Uterus (tissue), 2 donors: Measurements from ENCODE around the gene SESTD1.

Experiments
- POLR2A ChIP-seq, 2 donors: fragments of 450-650 bp; IDR thresholded peaks; one replicate each; pipeline ENCODE4 v1.6.1; 2016; ENCODE audit warnings: antibody characterized with exemption in 2 of 2, mild to moderate bottlenecking in 1 of 2, moderate library complexity in 1 of 2
- TF ChIP-seq, protein P1 (sequence below), 4 experiments: fragments of 200-600 bp in 2 of 4; fragments of 450-650 bp in 2 of 4; sonication (generic) in 2 of 4; IDR thresholded peaks; one replicate each; pipeline ENCODE4 v1.5.1; 2016 to 2019; ENCODE audit warnings: antibody characterized with exemption in 4 of 4, mild to moderate bottlenecking in 2 of 4, moderate library complexity in 1 of 4

DNA sequence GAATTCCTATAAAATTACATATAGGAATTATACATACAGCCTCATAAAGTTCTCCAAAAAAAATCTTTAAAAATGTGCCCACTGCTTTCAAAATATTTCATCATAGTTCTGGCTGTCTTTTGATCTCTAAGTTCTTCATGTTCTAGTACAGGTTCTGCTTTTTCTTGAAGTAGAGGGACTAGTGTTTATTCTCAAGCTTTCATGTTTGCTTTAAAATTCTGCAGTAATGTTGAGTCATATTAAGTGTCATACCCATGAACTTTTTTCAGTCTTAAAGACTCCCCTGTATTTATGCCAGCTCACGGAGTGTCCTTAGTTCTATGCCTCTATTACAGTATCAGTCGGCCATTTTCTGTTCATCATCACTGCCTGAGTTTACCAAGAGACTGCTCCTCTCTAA, 159.9 kb downstream of the SESTD1 start:
- no peak for TF ChIP-seq POLR2A (IDR thresholded peaks at IDR 0.05)
- TF ChIP-seq, protein P1, sequence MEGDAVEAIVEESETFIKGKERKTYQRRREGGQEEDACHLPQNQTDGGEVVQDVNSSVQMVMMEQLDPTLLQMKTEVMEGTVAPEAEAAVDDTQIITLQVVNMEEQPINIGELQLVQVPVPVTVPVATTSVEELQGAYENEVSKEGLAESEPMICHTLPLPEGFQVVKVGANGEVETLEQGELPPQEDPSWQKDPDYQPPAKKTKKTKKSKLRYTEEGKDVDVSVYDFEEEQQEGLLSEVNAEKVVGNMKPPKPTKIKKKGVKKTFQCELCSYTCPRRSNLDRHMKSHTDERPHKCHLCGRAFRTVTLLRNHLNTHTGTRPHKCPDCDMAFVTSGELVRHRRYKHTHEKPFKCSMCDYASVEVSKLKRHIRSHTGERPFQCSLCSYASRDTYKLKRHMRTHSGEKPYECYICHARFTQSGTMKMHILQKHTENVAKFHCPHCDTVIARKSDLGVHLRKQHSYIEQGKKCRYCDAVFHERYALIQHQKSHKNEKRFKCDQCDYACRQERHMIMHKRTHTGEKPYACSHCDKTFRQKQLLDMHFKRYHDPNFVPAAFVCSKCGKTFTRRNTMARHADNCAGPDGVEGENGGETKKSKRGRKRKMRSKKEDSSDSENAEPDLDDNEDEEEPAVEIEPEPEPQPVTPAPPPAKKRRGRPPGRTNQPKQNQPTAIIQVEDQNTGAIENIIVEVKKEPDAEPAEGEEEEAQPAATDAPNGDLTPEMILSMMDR (IDR thresholded peaks at IDR 0.05): no peak
